HG03175 (cell line): ENCODE data around the gene E2F3.
A peak's percentile ranks its signal among the peaks of the same experiment; 100 is the strongest.

Source experiments
- ATAC-seq: cut with Tn5 transposase; IDR thresholded peaks from one replicate; pipeline ENCODE4 v1.9.1; 2021; ENCODE audit warnings: mild to moderate bottlenecking, moderate library complexity; ENCODE audit not compliant: unreplicated experiment

Gene E2F3

DNA sequence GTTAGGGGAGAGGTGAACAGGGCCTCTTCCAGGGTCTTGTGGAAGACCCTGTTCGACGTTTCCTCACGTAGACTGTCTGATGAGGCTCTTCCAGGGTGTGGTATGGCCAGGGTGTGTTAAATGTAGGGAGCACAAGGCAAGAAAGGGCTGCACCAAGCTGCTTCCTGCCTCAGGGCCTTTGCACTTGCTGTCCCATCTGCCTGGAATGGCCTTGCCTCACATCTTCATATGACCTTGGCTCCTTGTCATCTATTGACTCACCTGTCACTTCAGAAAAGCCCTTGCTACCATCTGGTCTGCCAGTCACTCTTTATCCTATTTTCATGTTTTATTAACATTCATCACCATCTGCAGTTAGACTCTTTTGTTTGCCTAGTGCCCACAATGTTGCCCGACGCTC, 31.0 kb downstream of the E2F3 start:
- no peak for ATAC-seq

DNA sequence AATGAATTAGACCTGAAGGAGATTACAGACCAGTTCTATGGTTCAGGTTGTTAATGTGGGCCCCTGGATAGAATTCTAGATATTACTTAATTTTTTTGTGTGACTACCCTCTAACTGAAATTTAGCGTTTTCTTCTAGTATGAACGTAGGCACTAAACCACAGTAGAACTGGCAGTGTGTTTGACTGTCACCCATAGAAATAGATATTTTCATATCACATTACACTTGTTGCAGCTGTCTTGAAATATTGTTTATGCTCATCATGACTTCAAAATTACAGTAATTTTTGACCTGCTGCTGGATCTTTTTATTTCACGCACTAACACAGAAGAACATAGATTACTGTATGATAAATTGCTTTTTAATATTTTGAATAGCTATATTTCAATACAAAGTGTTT, 31.6 kb downstream of the E2F3 start:
- no peak for ATAC-seq

DNA sequence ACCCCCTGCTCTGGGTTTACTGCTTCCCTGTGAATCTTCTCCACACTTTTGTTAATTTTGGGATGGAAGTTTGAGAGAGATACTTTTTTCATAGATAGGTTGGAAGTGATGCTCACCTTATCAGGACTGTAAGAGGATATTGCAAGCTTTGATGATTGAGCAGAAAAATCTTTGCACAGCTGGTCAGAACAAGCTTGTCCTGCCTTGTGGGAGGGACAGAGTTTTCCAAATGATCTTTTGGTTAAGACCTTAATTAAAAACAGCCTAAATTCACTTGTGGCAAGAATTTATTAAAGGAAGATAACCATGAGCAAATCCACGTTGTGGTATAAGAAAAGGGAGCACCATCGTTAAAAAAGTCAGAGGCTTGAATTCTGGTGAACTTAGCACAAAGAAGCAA, 32.2 kb downstream of the E2F3 start:
- ATAC-seq = no peak

DNA sequence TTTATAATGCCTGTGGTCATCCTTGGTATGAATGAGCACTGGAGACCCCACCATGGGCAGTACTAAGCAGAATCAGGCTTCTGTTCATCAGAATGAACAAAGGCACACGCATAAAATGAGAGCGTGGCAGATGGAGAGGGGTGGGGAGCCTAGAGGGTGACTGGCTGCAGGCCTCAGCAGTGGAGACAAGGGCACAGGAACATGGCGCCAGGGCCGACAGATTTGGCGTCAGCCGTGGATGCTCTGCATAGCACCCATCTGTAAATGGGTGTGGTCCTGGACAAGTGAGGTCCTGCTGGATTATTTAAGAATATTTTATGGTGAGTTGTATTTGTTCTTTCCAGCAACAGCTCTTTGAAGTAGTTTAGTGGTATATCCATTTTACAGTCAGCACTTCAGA, 33.1 kb downstream of the E2F3 start:
- ATAC-seq = no peak

DNA sequence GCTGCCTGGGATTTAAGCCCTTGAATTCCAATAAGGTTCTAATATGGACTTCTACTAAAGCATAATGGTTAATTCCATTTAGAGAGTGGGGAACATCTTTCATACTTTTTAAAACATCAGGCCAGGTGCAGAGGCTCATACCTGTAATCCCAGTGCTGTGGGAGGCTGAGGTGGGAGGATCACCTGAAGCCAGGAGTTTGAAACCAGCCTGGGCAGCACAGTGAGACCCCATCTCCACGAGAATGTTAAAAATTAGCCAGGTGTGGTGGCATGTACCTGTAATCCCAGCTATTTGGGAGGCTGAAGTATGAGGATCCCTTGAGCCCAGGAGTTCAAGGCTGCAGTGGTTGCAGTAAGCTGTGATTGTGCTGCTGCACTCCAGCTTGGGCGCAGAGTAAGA, 35.0 kb downstream of the E2F3 start:
- ATAC-seq = no peak

DNA sequence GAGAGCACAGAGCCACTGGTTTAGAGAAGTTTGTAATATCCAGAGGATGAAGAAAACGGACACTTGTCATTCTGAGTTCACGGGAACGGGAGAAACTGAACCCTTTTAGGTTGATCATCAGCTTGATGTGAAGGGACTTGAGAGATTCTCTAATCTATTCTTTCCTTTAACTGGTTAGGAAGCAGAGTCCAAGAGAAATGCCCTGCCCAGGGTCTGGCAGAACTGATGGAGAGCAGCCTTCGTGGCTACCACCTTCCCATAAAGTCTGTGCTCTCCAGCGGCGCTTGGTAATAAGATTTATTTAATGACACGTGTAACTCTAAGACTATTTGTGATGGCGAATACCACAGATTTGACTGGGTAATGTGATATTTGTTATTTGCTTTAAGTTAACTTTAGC, 36.0 kb downstream of the E2F3 start:
- no peak for ATAC-seq

DNA sequence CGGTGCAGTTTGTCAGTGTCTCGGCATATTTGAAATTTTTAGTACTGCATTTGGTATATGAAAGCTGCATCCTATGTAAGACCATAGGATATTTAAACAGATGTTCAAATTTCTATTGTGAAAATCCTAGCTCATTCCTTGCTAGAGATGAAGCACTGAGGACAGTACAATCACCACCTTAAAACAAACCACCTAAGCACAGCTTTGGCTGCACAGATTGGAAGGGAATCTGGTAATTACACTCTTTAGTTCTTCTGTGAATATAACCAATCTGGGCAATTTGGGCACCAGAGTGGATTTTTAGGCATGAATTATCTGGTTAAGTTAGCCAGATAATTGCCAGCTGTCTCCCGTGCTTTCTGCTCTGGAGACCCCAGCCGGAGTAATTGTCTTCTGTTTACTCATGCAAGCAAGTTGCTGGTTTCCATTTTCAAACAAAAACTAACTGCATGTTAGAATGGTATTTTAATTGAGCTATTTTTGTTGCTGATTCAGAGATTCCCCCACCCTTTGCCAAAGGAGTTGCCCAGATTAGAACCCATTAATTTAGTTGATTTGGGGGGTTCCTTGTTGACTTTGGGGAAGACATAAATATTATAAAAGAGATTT, 36.9 kb downstream of the E2F3 start:
- ATAC-seq = no peak

DNA sequence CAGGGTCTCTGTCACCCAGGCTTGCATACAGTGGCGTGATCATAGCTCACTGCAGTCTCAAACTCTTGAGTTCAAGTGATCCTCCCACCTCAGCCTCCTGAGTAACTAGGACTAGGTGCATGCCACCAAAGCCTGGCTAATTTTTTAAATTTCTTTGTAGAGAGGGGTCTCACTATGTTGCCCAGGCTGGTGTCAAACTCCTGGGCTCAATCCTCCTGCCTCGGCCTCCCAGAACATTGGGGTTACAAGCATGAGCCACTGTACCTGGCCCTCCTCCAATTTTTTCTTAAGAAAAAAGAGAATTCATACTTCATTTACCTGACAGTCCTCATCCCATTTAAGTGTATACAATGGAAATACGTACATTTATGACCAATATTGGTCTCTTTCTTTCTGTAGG, 37.9 kb downstream of the E2F3 start:
- ATAC-seq = no peak

DNA sequence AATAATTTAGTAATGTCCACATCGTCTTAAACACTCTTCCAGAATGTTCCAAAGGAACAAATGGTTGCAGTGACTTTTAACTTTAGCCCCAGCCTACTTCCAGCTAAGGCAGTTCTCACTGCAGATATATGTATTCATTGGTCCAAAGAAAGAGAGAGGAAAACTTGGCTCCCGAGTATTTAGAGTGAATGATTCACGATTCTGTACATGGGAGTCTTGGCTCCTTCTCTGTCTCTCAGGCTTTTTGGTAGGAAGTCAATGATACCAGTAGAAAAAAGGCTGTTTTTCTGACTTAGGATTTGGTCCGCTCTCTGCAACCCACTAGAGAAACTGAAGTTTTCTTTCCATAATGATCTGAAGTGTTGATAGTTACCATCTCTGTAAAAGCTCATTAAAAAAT, 38.6 kb downstream of the E2F3 start:
- ATAC-seq = no peak

DNA sequence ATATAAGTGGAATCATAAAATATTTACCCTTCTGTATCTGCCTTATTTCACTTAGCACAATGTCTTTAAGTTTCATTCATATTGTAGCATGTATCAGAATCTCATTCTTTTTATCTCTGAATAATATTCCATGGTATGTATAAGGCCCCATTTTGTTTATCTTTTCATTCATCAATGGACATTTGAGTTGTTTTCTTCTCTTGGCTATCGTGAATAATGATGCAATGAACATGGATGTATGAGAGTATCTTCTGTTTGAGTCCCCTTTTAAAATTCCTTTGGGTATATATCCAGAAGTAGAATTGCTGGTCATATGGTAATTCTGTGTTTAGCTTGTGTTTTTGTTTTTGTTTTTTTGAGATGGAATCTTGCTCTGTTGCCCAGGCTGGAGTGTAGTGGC, 39.6 kb downstream of the E2F3 start:
- ATAC-seq = no peak

DNA sequence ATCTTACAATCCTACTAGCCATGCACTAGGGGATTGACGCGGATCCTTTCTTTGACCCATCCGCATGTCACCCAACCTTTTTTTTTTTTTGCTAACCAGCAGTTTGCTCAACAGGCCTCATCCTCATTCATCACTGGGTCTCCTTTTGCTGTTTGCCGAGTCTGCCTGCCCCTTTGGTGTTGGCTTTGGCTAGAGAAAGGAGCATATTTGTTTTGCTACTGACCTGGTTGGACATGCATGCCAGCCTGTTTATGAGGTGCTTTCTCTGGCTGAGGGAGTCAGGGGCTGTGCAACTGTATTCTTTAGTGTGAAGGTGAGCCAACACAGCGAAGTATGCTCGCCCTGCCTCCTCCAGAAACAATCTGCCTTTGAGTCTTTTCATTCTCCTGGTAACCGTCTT, 40.2 kb downstream of the E2F3 start:
- ATAC-seq = no peak

DNA sequence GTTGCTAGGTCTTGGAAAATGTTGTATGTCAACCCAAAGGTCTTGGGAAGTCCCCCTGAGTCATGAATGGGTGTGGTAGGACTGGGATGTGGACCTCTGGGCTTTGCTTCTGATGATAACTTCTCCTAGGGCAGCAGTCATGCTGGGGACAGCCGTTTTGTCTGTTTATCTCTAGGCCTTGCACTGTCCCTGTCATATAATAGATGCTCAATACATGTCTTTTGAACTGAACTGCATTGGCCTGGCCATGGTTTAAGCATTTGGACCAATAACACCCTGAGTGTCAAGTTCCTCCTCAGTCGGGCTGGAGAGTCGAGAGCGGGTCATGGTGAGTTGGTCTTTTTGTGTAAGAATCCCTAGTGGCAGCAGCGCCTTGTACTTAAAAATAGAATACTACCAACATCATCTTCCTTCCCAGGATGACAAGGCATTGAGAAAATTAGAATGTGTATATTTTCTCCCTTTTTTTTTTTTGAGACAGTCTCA, 43.1 kb downstream of the E2F3 start:
- ATAC-seq = no peak

DNA sequence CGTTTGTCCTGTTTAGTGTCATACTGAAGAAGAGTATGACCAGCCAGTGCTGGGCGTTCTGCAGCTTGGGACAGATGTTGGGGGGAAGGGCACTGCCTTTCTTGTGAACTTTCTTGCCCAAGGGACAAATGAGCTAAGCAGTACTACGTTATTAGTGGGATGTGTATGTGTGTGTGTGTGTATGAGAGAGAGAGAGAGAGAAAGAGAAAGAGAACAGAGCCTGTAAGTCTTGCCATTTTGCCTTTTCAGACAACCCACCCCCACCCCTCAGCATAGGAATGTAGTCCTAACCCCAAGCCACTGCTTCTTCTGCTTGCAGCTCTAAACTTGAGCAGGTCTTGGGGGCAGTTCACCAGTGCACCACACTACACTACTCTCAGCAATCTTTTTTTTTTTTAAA, 45.5 kb downstream of the E2F3 start:
- no peak for ATAC-seq

DNA sequence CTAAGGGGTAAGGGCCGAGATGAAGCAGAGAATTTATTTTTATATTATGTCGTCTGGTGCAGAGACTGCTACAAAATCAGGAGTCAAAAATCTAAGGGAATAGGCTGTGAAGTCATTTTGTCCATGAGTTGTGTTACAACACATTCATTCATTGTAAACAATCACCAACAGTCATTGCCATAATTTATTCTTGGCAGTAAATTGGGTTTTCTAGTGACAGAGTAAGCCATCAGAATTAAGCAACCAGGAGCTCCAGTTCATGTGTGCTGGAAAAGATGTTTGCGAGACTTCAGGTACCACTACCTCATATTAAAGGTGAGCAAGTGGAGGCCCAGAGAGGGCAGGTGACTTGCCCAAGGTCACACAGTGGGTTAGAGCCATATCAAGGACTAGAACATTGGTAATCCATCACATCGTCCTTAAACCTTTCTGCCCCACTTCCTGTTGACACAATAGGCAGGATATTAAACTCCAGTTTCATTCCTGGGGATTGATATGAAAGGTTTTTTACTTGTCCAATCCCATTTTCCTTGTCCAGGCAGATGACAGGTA, 46.0 kb downstream of the E2F3 start:
- ATAC-seq = no peak

DNA sequence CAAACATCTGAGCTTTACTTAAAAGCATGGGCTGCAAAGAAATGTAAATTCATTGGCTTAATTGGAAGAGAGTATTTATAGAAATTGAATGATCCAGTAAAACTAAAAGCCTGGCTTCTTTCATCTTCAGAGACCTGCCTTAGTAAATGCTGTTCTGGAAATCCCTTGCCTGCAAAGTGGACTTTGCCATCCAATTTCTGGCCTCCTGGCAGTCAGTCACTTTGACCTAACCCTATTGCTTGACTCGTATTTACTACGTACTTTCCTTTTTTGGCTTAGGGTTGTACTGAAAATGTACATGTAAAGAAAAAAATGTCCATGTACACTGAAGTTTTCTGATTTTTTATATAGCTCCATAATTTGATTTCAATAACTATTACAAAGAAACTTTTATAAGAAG, 47.1 kb downstream of the E2F3 start:
- no peak for ATAC-seq

DNA sequence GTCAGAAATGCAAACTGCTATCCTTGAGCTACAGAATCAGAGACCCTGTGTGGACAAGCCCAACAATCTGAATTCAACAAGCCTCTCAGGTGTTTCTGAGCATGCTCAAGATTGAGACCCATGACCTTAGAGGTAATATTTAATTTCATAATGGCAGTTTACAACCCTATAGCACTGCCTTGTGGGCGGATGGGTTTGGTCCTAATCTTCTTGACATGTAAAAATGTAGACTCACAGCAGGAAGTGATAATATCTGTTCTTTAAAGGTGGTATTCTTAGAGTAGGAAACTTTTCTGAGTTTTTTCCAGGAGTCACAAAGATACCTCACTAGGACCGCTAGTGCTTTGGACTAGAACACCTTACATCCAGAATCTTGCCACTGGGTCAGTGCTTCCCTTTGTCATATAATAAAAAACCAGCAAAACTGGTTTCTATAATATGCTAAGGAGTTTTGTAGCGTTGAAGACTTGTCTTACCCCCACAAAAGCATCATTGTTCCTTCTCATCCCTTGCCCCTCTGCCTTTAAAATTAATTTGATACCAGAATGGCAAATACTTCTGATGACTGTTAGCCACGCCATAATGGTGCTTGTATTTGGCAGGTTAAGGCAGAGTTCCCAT, 52.6 kb downstream of the E2F3 start:
- no peak for ATAC-seq

DNA sequence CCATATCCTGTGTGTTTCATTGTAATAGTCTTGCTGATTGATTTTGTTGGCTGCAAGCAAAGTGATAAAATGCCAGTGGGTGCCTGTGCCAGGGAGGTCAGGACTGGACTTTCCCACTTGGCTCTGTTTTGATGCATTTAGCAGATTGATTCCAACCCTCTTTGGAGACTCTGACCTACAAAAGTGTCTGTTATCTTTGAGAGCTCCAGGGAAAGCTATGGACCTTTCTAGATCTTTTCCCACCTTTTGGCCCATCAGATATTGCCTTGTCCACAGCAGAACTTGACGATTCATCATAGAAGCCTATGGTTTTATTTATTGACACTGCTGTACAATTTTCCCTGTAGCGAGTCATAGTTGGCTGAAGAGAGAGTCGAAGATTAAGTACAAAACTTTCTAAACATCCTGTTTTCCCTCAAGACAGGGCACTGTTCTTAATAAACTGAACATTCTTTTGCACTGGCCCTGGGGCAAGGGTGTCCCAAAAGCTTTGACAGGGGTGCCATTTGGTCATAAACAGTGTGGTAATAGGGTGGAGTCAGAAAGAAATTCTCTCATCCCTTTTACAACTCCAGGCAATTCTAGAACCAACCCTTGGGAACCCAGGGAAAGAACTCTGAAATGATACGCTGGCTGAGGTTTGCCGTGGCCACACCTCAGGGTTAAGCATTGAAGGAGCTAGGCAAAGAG, 53.7 kb downstream of the E2F3 start:
- ATAC-seq = no peak

DNA sequence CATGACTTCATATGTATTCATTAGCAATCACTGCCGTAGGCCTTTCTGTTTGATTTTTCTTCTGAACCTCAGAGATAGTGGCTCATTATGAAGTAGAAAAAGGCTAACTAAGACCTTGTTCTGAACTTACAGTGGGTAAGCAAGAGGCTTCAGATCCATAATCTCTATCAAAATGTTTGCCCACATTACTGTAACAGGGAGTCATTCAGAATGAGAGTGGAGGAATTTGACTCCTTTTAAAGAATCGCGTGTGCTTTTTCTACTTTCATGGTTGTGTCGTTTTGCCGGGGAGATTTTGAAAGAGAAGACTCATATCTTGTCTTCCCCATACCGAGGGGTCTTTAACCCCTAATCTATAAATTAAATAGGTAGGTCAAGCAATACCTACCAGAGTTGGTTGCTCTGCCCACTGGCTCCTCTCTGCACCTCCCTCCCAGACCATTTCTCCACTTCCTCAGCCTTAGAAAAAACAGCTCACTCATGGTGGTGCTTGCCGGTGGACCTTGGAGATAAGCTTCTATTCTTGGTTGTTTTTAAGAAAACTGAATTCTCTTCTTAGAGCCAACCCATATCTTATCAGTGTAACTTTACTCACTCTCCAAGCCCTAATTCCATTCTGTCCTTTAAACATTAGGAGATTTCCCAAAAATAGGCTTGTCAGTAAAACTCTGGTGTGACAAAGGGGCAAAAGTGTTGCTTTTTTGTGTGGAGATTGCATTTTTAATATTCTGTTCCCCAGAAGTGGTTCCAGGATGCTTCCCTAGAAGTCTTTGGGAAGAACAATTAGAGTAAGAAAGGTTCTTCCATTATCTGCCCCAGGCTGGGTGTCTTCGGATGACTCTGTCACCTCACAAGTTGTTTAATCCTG, 56.6 kb downstream of the E2F3 start:
- no peak for ATAC-seq

DNA sequence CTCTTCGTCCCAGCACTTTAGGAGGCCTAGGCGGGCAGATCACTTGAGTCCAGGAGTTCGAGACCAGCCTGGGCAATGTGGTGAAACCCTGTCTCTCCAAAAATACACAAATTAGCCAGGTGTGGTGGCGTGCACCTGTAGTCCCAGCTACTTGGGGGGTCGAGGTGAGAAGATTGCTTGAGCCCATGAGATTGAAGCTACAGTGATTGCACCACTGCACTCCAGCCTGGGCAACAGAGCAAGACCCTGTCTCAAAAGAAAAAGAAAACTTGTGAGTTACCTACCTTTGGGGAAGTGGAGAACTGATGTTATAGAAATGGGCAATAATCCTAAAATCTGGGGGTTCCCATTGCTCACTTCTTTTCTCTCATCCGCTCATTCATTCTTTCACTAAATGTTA, 58.0 kb downstream of the E2F3 start:
- no peak for ATAC-seq

DNA sequence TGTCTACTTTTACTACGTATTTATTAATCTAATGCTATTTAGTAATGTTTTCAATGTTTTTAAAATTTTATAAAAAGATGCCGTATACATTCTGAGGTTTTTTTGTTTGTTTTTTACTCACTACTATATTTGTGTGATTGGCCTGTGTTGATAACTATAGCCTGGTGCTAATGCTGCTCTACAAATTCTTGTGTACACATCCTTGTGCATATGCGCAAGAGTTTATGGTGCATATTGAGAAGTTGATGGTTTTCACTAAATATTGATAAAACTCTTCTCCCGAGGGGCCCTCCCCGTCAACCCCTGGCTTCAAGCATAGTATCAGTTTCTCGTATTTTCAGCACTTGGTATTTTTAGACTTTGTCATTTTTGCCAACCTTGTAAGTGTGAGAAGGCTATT, 59.9 kb downstream of the E2F3 start:
- ATAC-seq = no peak

DNA sequence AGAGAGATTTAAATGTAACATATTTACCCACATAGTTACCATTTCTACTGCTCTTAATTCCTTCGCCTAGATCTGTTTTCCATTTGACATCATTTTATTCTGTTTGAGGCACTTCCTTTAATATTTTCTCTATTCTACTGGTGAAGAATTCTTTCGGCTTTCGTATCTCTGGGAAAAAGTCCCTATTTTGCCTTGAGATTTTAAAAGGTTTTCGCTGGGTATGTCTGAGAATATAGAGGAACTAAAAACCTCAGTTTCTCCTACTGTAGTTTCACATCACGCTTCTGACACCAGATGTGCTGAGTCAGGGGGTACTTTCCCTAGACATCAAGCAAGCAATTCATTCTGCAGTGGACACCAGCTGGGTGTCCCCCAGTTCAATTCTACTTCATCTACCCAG, 61.7 kb downstream of the E2F3 start:
- peak; percentile 47 for ATAC-seq
